ENCODE data around the gene CARD10. TPM values are rescaled to one million over a fixed set of nuclear protein-coding genes. Genes with fewer than 3 reads are reported as not detected.
A peak's percentile ranks its signal among the peaks of the same experiment; 100 is the strongest.

The CARD10 gene
- total and polyA plus RNA-seq, 4 donors, result 7.8 to 14.0 (median 8.4) TPM

GRCh38 chr22:37443977-37444376 lies 75.2 kb downstream of the CARD10 start:
- WGBS, result 53% methylated on average over 7 of the region's 7 CpGs
- peaks cover 0 to 6% (median 0%) of the 10 kb centered on the region in 4 donors for H3K27me3 ChIP-seq (ENCODE audit: control insufficient read depth in 4 of 4, insufficient read depth in 4 of 4, low read length in 3 of 4)
- TF ChIP-seq FOXA2 (IDR thresholded peaks at IDR 0.05) (no peak), RXRA (IDR thresholded peaks at IDR 0.05) (no peak), NR2F2 (IDR thresholded peaks at IDR 0.05) (no peak), HNF4A (conservative IDR thresholded peaks at IDR 0.05) (peak; percentile 25 to 43)
- TF ChIP-seq, protein P1, sequence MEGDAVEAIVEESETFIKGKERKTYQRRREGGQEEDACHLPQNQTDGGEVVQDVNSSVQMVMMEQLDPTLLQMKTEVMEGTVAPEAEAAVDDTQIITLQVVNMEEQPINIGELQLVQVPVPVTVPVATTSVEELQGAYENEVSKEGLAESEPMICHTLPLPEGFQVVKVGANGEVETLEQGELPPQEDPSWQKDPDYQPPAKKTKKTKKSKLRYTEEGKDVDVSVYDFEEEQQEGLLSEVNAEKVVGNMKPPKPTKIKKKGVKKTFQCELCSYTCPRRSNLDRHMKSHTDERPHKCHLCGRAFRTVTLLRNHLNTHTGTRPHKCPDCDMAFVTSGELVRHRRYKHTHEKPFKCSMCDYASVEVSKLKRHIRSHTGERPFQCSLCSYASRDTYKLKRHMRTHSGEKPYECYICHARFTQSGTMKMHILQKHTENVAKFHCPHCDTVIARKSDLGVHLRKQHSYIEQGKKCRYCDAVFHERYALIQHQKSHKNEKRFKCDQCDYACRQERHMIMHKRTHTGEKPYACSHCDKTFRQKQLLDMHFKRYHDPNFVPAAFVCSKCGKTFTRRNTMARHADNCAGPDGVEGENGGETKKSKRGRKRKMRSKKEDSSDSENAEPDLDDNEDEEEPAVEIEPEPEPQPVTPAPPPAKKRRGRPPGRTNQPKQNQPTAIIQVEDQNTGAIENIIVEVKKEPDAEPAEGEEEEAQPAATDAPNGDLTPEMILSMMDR (IDR thresholded peaks at IDR 0.05; ENCODE audit: low read depth, low read length, missing input control), result no peak
- TF ChIP-seq, protein P2, sequence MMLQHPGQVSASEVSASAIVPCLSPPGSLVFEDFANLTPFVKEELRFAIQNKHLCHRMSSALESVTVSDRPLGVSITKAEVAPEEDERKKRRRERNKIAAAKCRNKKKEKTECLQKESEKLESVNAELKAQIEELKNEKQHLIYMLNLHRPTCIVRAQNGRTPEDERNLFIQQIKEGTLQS (IDR thresholded peaks at IDR 0.05), result no peak

DNA sequence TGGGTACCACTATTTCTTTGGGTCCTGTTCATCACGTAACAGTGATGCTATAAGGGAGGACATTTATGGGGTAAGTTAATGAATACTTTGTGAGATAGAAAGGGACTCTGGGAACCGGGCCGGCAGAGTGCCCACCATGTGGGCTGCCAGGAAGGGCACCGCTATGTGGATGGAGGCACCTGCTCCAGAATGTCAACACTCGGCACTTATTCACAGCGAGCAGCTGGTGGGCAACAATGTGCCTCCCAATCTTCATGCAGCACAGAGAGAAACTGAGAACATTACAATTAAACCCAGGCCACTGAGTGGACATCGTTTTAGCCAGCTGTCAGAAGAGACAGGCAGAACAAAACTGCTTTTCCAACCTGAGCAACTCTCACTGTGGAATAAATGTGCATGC lies 76.1 kb downstream of the CARD10 start:
- Histone ChIP-seq H3K4me1 (ENCODE audit: control insufficient read depth in 4 of 4, insufficient read depth in 4 of 4, low read length in 3 of 4) (no peaks in the 10 kb centered on the region), H3K27ac (ENCODE audit: low read depth in 1 of 2, low read length in 2 of 2) (no peak overlapping the region), H3K4me3 (ENCODE audit: low read depth in 1 of 3, low read length in 3 of 3) (no peak overlapping the region), H3K9me3 (ENCODE audit: control insufficient read depth in 4 of 4, low read length in 3 of 4) (peaks cover 0 to 4% (median 2%) of the 10 kb centered on the region in 4 donors), H3K27me3 (ENCODE audit: control insufficient read depth in 4 of 4, insufficient read depth in 4 of 4, low read length in 3 of 4) (peaks cover 0 to 5% (median 0%) of the 10 kb centered on the region in 4 donors), H3K36me3 (ENCODE audit: control insufficient read depth in 4 of 4, insufficient read depth in 3 of 4, low read depth in 1 of 4, low read length in 3 of 4) (no peaks in the 10 kb centered on the region), H3K9ac (ENCODE audit: low read depth in 1 of 2, low read length in 2 of 2) (no peak overlapping the region)
- no peak for DNase-seq (ENCODE audit: low spot score)
- 89% methylated on average over 7 of the region's 7 CpGs for WGBS
- TF ChIP-seq YY1 (IDR thresholded peaks at IDR 0.05) (no peak), TAF1 (conservative IDR thresholded peaks at IDR 0.05) (no peak), HNF4A (conservative IDR thresholded peaks at IDR 0.05) (no peak), FOXA1 (IDR thresholded peaks at IDR 0.05) (no peak), NR2F2 (IDR thresholded peaks at IDR 0.05) (no peak), JUND (IDR thresholded peaks at IDR 0.05) (no peak), RXRA (IDR thresholded peaks at IDR 0.05) (no peak), FOXA2 (IDR thresholded peaks at IDR 0.05) (no peak), GABPA (IDR thresholded peaks at IDR 0.05 in 1 of 2, conservative IDR thresholded peaks at IDR 0.05 in 1 of 2) (no peak), RAD21 (IDR thresholded peaks at IDR 0.05) (no peak), REST (IDR thresholded peaks at IDR 0.05) (no peak), SP1 (IDR thresholded peaks at IDR 0.05) (no peak), HNF4G (IDR thresholded peaks at IDR 0.05) (no peak), ZBTB33 (IDR thresholded peaks at IDR 0.05) (no peak)
- TF ChIP-seq, protein P3, sequence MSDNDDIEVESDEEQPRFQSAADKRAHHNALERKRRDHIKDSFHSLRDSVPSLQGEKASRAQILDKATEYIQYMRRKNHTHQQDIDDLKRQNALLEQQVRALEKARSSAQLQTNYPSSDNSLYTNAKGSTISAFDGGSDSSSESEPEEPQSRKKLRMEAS (IDR thresholded peaks at IDR 0.05), result no peak

More at GRCh38 chr22:37443977-37444376, 75.2 kb downstream of the CARD10 start:
- Histone ChIP-seq H3K36me3 (ENCODE audit: control insufficient read depth in 4 of 4, insufficient read depth in 3 of 4, low read depth in 1 of 4, low read length in 3 of 4) (no peaks in the 10 kb centered on the region), H3K4me3 (ENCODE audit: low read depth in 1 of 3, low read length in 3 of 3) (no peak overlapping the region), H3K4me1 (ENCODE audit: control insufficient read depth in 4 of 4, insufficient read depth in 4 of 4, low read length in 3 of 4) (no peaks in the 10 kb centered on the region), H3K27ac (ENCODE audit: low read depth in 1 of 2, low read length in 2 of 2) (no peak overlapping the region), H3K9ac (ENCODE audit: low read depth in 1 of 2, low read length in 2 of 2) (no peak overlapping the region), H3K9me3 (ENCODE audit: control insufficient read depth in 4 of 4, low read length in 3 of 4) (peaks cover 0 to 4% (median 2%) of the 10 kb centered on the region in 4 donors)
- DNase-seq (ENCODE audit: low spot score), result no peak

All from liver (tissue), 9 donors.